Measurements from ENCODE around the gene CYP27B1. TPM values are rescaled to one million over a fixed set of nuclear protein-coding genes. Genes with fewer than 3 reads are reported as not detected.

The CYP27B1 gene
- total and polyA plus RNA-seq, 9 of the 15 experiments (the other 6 are each of a cell fraction or from before 2014, with no cell fraction given), result 0.18 to 4.2 (median 1.8) TPM

DNA sequence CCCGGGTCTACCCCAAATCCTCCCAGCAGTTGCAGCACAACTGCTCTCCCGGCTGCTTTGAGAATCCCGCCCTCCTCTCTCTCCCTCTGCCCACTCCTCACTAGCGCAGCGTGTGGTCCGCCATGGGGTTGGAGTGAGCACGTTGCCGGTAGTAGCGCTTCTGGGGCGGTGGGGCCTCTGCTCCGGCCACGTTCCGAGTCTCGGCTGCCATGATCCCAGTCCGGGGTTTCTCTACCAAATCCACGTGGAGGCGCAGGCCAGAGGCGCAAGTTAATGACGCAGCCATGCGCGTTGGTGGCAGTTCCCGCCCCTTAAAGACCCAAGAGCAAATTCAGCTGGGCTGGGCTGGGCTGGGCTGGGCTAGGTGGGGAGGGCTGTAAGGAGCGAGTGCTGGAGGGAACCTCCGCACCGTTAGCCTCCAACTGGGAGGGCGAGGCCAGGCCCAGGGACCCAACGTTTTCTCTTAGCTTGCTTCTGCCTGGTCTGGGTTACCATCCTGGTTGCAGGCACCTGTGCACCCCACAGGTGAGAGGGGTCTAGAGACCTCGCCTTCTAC is 5.1 kb upstream of the CYP27B1 start, which contains the start of gene METTL1 (continued):
- TF ChIP-seq CHAMP1 (IDR thresholded peaks at IDR 0.05) (no peak), YY1 (IDR thresholded peaks at IDR 0.05; ENCODE audit: borderline replicate concordance in 1 of 3, control insufficient read depth in 1 of 3, extremely low read depth in 1 of 3, insufficient read depth in 3 of 3, insufficient read length in 1 of 3, insufficient replicate concordance in 2 of 3, low read depth in 1 of 3, low read length in 2 of 3) (peak; percentile 76 to 92 (median 88)), ZNF57 (CRISPR knock-in tag; IDR thresholded peaks at IDR 0.05) (no peak), ZNF282 (CRISPR knock-in tag; IDR thresholded peaks at IDR 0.05) (no peak; the same call in none of the 2 replicates), ESRRB (CRISPR knock-in tag; IDR thresholded peaks at IDR 0.05; ENCODE audit: borderline replicate concordance) (no peak), ZNF316 (IDR thresholded peaks at IDR 0.05) (0 out of 2 replicates have a peak, but pooled peaks have one; percentile 14), CBFA2T3 (IDR thresholded peaks at IDR 0.05) (no peak), CBFA2T2 (conservative IDR thresholded peaks at IDR 0.05) (no peak), SIRT6 (IDR thresholded peaks at IDR 0.05; ENCODE audit: low read depth, low read length) (no peak)
- TF ChIP-seq, protein P1, sequence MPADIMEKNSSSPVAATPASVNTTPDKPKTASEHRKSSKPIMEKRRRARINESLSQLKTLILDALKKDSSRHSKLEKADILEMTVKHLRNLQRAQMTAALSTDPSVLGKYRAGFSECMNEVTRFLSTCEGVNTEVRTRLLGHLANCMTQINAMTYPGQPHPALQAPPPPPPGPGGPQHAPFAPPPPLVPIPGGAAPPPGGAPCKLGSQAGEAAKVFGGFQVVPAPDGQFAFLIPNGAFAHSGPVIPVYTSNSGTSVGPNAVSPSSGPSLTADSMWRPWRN (IDR thresholded peaks at IDR 0.05; ENCODE audit: low read depth), result no peak
- TF ChIP-seq, protein P2, sequence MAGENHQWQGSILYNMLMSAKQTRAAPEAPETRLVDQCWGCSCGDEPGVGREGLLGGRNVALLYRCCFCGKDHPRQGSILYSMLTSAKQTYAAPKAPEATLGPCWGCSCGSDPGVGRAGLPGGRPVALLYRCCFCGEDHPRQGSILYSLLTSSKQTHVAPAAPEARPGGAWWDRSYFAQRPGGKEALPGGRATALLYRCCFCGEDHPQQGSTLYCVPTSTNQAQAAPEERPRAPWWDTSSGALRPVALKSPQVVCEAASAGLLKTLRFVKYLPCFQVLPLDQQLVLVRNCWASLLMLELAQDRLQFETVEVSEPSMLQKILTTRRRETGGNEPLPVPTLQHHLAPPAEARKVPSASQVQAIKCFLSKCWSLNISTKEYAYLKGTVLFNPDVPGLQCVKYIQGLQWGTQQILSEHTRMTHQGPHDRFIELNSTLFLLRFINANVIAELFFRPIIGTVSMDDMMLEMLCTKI (IDR thresholded peaks at IDR 0.05; ENCODE audit: partially characterized antibody), result no peak
